Measurements from ENCODE around the gene TRPV6.

DNA sequence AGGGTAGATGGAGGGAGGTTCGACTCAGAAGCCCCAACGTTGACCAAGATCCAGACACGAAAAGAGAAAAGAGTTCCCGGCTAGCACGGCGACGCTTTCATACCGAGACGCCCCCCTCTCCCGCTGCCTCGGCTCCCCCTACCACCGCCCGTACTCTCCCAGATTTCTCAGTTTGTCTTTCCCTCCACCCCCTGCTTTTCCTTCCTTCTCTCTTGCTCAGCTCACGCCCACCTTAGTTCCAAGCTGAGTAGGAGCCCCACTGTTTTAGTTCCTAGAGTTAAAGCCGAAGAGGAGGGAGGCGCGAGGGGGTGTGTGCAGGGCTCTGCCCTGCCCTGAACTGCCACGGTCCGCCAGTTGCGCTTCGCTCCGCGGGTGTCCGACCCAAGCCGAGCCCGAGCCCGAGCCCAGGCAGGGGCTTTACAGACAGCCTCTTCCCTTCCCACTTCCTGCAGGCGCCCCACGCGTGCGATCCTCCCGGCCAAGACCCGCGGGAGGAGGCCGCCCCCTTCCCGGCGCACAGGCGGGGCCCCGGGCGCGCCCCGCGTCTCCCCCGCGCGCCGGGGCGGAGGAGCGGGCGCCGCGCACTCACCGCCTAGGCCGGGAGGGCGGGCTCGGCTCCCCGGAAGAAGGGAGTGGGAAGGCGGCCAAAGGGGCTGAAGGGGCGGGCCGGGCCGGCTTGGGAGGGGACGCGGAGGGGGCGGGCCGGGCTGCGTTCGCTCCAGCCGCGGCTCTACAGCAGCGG, 31.0 kb downstream of the TRPV6 start, which contains the start of gene EPHB6:
- TF ChIP-seq FOXA1 (IDR thresholded peaks at IDR 0.05) (no peak), SP1 (IDR thresholded peaks at IDR 0.05) (no peak), SUZ12 (IDR thresholded peaks at IDR 0.05) (no peak), FOXM1 (IDR thresholded peaks at IDR 0.05; ENCODE audit: borderline replicate concordance) (no peak), HDGF (IDR thresholded peaks at IDR 0.05; ENCODE audit: borderline replicate concordance) (no peak), L3MBTL2 (conservative IDR thresholded peaks at IDR 0.05) (0 out of 2 replicates have a peak, but pooled peaks have one; percentile 17), ZNF384 (IDR thresholded peaks at IDR 0.05) (no peak), NFRKB (IDR thresholded peaks at IDR 0.05) (no peak)
